Fibroblast of lung (primary cell): ENCODE measurements around the gene MBNL1.

ENCODE experiments used
- CTCF ChIP-seq, 2 donors: IDR thresholded peaks in 1 of 2; conservative IDR thresholded peaks in 1 of 2; 1 replicate in 1 of 2; 2 replicates in 1 of 2; pipeline ENCODE4 v1.5.1; 2011 to 2012; ENCODE audit warnings: low read length in 2 of 2, control low read depth in 1 of 2, inconsistent platforms in 1 of 2, low read depth in 1 of 2, mild to moderate bottlenecking in 1 of 2
- EZH2 ChIP-seq: IDR thresholded peaks from 2 replicates; pipeline ENCODE4 v1.5.1; 2012; ENCODE audit warnings: low read length, control low read depth, mild to moderate bottlenecking; ENCODE audit errors: missing control alignments

DNA sequence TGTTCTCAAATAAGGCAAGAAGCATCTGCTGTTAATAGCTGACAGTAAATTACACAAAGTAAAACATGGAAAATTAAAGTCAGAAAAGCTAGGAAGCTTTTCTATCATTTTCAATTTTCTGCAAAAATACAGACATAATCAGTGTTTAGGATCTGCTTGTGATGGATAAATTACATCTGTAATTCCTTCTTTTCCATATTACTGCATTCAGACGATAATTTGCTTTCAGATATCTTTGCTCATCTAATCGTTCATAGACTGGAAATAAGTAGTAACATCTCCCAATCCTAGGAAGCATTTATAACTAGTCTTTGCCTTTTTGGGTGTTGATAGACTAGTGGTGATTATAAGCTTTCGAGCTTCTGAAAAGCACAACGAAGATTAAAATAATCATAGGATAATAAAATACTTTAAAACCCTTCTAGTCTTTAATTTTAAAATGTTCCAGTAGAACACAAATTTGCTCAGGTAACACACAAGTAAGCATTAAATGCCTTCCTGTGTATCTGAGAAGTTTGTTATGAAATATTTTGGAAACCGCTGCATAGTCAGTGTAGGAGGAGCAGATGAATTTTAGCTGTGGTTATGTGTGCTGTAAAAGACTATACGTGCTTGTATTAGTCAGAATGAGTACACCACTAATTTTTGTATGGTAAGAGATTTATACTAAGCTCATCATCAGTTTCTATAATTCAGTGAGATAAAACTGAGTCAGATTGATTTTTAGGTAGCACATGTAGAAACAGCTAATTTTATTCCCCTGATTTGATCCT is 41.0 kb downstream of the MBNL1 start:
- TF ChIP-seq EZH2, result no peak
- TF ChIP-seq CTCF (conservative IDR thresholded peaks at IDR 0.05 in 1 of 2, IDR thresholded peaks at IDR 0.05 in 1 of 2; ENCODE audit: low read depth in 1 of 2, low read length in 2 of 2), result no peak
